Esophagus muscularis mucosa (tissue), 4 donors: Measurements from ENCODE around the gene ASCL1.

ENCODE experiments used
- CTCF ChIP-seq, 3 experiments: fragments of 200-600 bp in 2 of 3; fragments of 450-650 bp in 1 of 3; sonication (generic) in 2 of 3; IDR thresholded peaks; one replicate each; pipeline ENCODE4 v1.5.1; 2017 to 2019; ENCODE audit warnings: antibody characterized with exemption in 3 of 3, mild to moderate bottlenecking in 2 of 3, moderate library complexity in 1 of 3
- EP300 ChIP-seq: sonication (generic); formaldehyde crosslinking; IDR thresholded peaks from one replicate; pipeline ENCODE4 v1.6.1; 2017; ENCODE audit warnings: antibody characterized with exemption
- POLR2A ChIP-seq: fragments of 450-650 bp; IDR thresholded peaks from one replicate; pipeline ENCODE4 v1.6.1; 2017; ENCODE audit warnings: antibody characterized with exemption, moderate library complexity, mild to moderate bottlenecking, low read depth
- POLR2AphosphoS5 ChIP-seq, 2 donors: sonication (generic); formaldehyde crosslinking; IDR thresholded peaks; one replicate each; pipeline ENCODE4 v1.6.1; 2017; ENCODE audit warnings: antibody characterized with exemption in 2 of 2

GRCh38 chr12:102954134-102954533 lies 3.3 kb upstream of the ASCL1 start:
- TF ChIP-seq POLR2AphosphoS5 (IDR thresholded peaks at IDR 0.05) (no peak), POLR2A (no peak), CTCF (IDR thresholded peaks at IDR 0.05) (no peak), EP300 (no peak)
